Bronchial epithelial cell (primary cell): ENCODE results near the gene SPAG16. TPM values are rescaled to one million over a fixed set of nuclear protein-coding genes. Genes with fewer than 3 reads are reported as not detected.

Experiments used
- DNase-seq: peaks from one replicate; pipeline ENCODE4 v3.0.0-alpha.2; 2010; ENCODE audit warnings: low read depth
- FAIRE-seq: peaks from 2 replicates; lab custom pipeline; 2011; peaks lifted over from hg19 to GRCh38; lab: Jason Lieb, UNC
- H3K27me3 ChIP-seq: 2 replicates; pipeline ENCODE4 v1.5.1; 2011; ENCODE audit warnings: low read length; ENCODE audit not compliant: control insufficient read depth, insufficient read depth
- H3K36me3 ChIP-seq: 2 replicates; pipeline ENCODE4 v1.5.1; 2011; ENCODE audit warnings: low read length; ENCODE audit not compliant: control insufficient read depth, insufficient read depth
- H3K4me3 ChIP-seq: 2 replicates; pipeline ENCODE4 v1.5.1; 2011; ENCODE audit warnings: mild to moderate bottlenecking, low read depth, low read length, control low read depth
- CTCF ChIP-seq: IDR thresholded peaks from 2 replicates; pipeline ENCODE4 v1.5.1; 2011; ENCODE audit warnings: mild to moderate bottlenecking, moderate library complexity, low read length, control low read depth, inconsistent platforms; ENCODE audit not compliant: insufficient read depth, severe bottlenecking
- total RNA-seq: library from RNA; depleted of rRNA; stranded (reverse); fragments of >200 nt; gene quantifications from 2 replicates; pipeline ENCODE4 v1.2.1, GENCODE V29; 2014

SPAG16 gene
- total RNA-seq, 1 donor from 2014 or later, result 10.8 TPM

- Histone ChIP-seq H3K4me3 (no peak overlapping the region), H3K36me3 (no peaks in the 10 kb centered on the region), H3K27me3 (no peaks in the 10 kb centered on the region)
- FAIRE-seq (no peak), DNase-seq (peak; percentile 77)
- TF ChIP-seq CTCF, result no peak
These were observed 145.3 kb downstream of the SPAG16 start for GRCh38 chr2:213429516-213429915.

- Histone ChIP-seq H3K27me3 (no peaks in the 10 kb centered on the region), H3K36me3 (no peaks in the 10 kb centered on the region), H3K4me3 (no peak overlapping the region)
- FAIRE-seq, result no peak
- DNase-seq, result peak; percentile 8
- TF ChIP-seq CTCF, result no peak
These were observed 159.7 kb downstream of the SPAG16 start for GRCh38 chr2:213443921-213444320.

GRCh38 chr2:213451542-213452239 lies 167.4 kb downstream of the SPAG16 start:
- H3K36me3 ChIP-seq, result no peaks in the 10 kb centered on the region
- no peak for TF ChIP-seq CTCF
- FAIRE-seq, result no peak
- H3K27me3 ChIP-seq, result no peaks in the 10 kb centered on the region
- peak; percentile 29 for DNase-seq
- H3K4me3 ChIP-seq, result no peak overlapping the region

GRCh38 chr2:213455316-213456008 lies 171.2 kb downstream of the SPAG16 start:
- FAIRE-seq (no peak), DNase-seq (no peak)
- no peaks in the 10 kb centered on the region for H3K27me3 ChIP-seq
- no peaks in the 10 kb centered on the region for H3K36me3 ChIP-seq
- H3K4me3 ChIP-seq, result no peak overlapping the region
- TF ChIP-seq CTCF, result no peak

- no peak for TF ChIP-seq CTCF
- Histone ChIP-seq H3K36me3 (no peaks in the 10 kb centered on the region), H3K4me3 (no peak overlapping the region), H3K27me3 (no peaks in the 10 kb centered on the region)
- DNase-seq, result no peak
- FAIRE-seq, result no peak
These were observed 191.2 kb downstream of the SPAG16 start for GRCh38 chr2:213475433-213475832.
